SU-DHL-6 (cell line): ENCODE measurements around the gene FAM20C.

Experiments
- CTCF ChIP-seq: fragments of 200-600 bp; sonication (generic); IDR thresholded peaks from one replicate; pipeline ENCODE4 v1.5.1; 2017; ENCODE audit warnings: antibody characterized with exemption, mild to moderate bottlenecking, low read length, moderate library complexity; ENCODE audit not compliant: insufficient read depth, poor library complexity, severe bottlenecking
- EZH2phosphoT487 ChIP-seq: fragments of 200-600 bp; sonication (generic), shearing (Covaris generic); conservative IDR thresholded peaks from 2 replicates; pipeline ENCODE4 v1.6.1; 2018; ENCODE audit warnings: mild to moderate bottlenecking, antibody characterized with exemption, low read length, moderate library complexity, mixed read lengths

DNA sequence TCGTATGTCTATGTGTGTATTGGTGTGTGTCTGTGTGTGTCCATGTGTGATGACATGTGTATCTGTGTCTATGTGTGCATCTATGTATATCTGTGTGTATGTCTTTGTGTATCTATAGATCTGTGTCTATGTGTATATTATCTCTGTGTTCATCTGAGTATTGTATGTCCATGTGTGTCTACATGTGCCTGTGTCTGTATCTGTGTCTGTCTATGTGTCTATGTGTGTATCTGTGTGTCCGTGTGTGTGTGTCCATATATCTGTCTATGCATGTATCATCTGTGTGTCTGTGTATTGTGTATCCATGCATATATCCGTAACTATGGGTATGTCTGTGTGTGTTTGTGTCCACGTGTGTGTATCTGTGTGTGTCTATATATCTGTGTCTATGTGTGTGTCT, 2.7 kb upstream of the FAM20C start:
- TF ChIP-seq CTCF (no peak), EZH2phosphoT487 (no peak)
